Smooth muscle cell (in vitro differentiated cells): ENCODE data around the gene TMEM51. TPM values are rescaled to one million over a fixed set of nuclear protein-coding genes. Genes with fewer than 3 reads are reported as not detected.
A peak's percentile ranks its signal among the peaks of the same experiment; 100 is the strongest.

Experiments
- DNase-seq: peaks from one replicate; lab custom pipeline; 2025; ENCODE audit not compliant: unreplicated experiment; lab: John Stamatoyannopoulos, UW
- H2AFZ ChIP-seq: fragments of 200-600 bp; sonication (generic); 2 replicates; pipeline ENCODE4 v1.6.0; 2016; ENCODE audit warnings: antibody characterized with exemption, low read depth, mild to moderate bottlenecking
- H3F3A ChIP-seq: fragments of 200-600 bp; sonication (generic); 2 replicates; pipeline ENCODE4 v1.6.0; 2017; ENCODE audit warnings: antibody characterized with exemption, low read depth
- H3K27ac ChIP-seq: fragments of 200-600 bp; sonication (generic); 2 replicates; pipeline ENCODE4 v1.5.1; 2016; ENCODE audit warnings: low read depth, mild to moderate bottlenecking
- H3K27me3 ChIP-seq: fragments of 200-600 bp; sonication (generic); 2 replicates; pipeline ENCODE4 v1.6.1; 2016; ENCODE audit warnings: low read depth, mild to moderate bottlenecking
- H3K36me3 ChIP-seq: fragments of 200-600 bp; sonication (generic); 2 replicates; pipeline ENCODE4 v1.5.1; 2016; ENCODE audit warnings: low read depth
- H3K4me1 ChIP-seq: fragments of 200-600 bp; sonication (generic); 2 replicates; pipeline ENCODE4 v1.5.1; 2016; ENCODE audit warnings: low read depth
- H3K4me2 ChIP-seq: fragments of 200-600 bp; sonication (generic); 2 replicates; pipeline ENCODE4 v1.6.0; 2016; ENCODE audit warnings: mild to moderate bottlenecking
- H3K4me3 ChIP-seq: fragments of 200-600 bp; sonication (generic); 2 replicates; pipeline ENCODE4 v1.5.1; 2016; ENCODE audit warnings: mild to moderate bottlenecking
- H3K79me2 ChIP-seq: fragments of 200-600 bp; sonication (generic); 2 replicates; pipeline ENCODE4 v1.6.0; 2016; ENCODE audit warnings: low read depth, mild to moderate bottlenecking
- H3K9ac ChIP-seq: fragments of 200-600 bp; sonication (generic); 2 replicates; pipeline ENCODE4 v1.6.0; 2016; ENCODE audit warnings: low read depth
- H3K9me3 ChIP-seq: fragments of 200-600 bp; sonication (generic); replicated peaks from 2 replicates; pipeline ENCODE4 v1.5.1; 2016; ENCODE audit warnings: low read depth
- H4K20me1 ChIP-seq: fragments of 200-600 bp; sonication (generic); 2 replicates; pipeline ENCODE4 v1.6.0; 2016; ENCODE audit warnings: low read depth
- WGBS: methylation state at CpG from one replicate; pipeline ENCODE4 v1.1.7; 2016; ENCODE audit warnings: low lambda C conversion rate; 5-methylcytosine and 5-hydroxymethylcytosine counted together
- polyA plus RNA-seq: library from polyadenylated mRNA; unstranded; fragments of >200 nt; fragmentation: Nextera tagmentation; extraction: Ambion mirVana; gene quantifications from 2 replicates; pipeline ENCODE4 v1.2.1, GENCODE V29; 2016
- total RNA-seq: library from RNA; depleted of rRNA; stranded (reverse); fragments of >200 nt; gene quantifications from 2 replicates; pipeline ENCODE4 v1.2.3, GENCODE V29; 2014
- TF ChIP-seq, protein P1 (sequence below): fragments of 200-600 bp; sonication (generic); IDR thresholded peaks from 2 replicates; pipeline ENCODE4 v1.5.1; 2017; ENCODE audit warnings: borderline replicate concordance, mild to moderate bottlenecking, antibody characterized with exemption; ENCODE audit not compliant: insufficient read depth, poor library complexity, severe bottlenecking

TMEM51 gene
- total and polyA plus RNA-seq, 2 experiments from 2014 or later = 9.8 to 10.4 TPM

DNA sequence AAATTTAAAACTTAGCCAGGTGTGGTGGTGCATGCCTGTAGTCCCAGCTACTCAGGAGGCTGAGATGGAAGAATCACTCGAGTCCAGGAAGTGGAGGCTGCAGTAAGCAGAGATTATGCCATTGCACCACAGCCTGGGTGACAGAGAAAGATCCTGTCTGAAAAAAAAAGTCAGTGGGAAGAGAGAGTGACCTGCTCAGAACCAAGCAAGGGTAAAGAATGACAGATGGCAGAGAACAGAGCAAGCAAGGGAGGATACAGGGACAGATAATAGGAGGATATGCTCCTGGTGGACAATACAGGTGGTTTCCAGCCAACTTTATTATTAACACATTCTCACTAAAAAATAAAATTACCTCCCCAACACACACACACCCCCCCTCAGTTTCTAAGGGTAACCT is 4.6 kb upstream of the TMEM51 start:
- H3F3A ChIP-seq = peaks cover 16% of the 10 kb centered on the region
- H3K9ac ChIP-seq = no peak overlapping the region
- no peaks in the 10 kb centered on the region for H3K4me1 ChIP-seq
- no peak for DNase-seq
- H3K79me2 ChIP-seq = no peaks in the 10 kb centered on the region
- no peak overlapping the region for H3K4me2 ChIP-seq
- no peaks in the 10 kb centered on the region for H3K36me3 ChIP-seq
- no peak overlapping the region for H2AFZ ChIP-seq
- WGBS = 0% methylated on average over 1 of the region's 1 CpG
- H3K27ac ChIP-seq = no peak overlapping the region
- H3K27me3 ChIP-seq = no peaks in the 10 kb centered on the region
- H4K20me1 ChIP-seq = no peaks in the 10 kb centered on the region
- TF ChIP-seq, protein P1, sequence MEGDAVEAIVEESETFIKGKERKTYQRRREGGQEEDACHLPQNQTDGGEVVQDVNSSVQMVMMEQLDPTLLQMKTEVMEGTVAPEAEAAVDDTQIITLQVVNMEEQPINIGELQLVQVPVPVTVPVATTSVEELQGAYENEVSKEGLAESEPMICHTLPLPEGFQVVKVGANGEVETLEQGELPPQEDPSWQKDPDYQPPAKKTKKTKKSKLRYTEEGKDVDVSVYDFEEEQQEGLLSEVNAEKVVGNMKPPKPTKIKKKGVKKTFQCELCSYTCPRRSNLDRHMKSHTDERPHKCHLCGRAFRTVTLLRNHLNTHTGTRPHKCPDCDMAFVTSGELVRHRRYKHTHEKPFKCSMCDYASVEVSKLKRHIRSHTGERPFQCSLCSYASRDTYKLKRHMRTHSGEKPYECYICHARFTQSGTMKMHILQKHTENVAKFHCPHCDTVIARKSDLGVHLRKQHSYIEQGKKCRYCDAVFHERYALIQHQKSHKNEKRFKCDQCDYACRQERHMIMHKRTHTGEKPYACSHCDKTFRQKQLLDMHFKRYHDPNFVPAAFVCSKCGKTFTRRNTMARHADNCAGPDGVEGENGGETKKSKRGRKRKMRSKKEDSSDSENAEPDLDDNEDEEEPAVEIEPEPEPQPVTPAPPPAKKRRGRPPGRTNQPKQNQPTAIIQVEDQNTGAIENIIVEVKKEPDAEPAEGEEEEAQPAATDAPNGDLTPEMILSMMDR = no peak
- no peaks in the 10 kb centered on the region for H3K9me3 ChIP-seq
- H3K4me3 ChIP-seq = no peak overlapping the region

DNA sequence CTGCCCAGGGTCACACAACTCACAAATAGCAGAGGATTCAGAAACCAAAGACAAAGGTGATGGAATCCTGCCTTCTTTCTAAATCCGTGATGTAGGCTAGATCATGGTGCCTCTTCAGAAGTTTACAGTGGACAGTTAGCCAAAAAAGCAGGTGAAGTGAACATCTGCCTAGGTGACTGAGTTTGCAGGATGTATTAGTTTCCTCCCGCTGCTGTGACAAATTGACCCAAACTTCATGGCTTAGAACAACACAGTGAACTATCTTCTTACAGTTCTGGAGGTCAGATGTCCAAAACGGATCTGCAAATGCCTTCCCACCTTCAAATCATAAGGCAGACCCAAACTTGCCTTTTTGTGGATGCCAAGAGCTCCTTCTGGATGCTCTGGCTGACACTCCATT is 3.2 kb upstream of the TMEM51 start:
- Histone ChIP-seq H3K79me2 (no peaks in the 10 kb centered on the region), H3K27ac (no peak overlapping the region), H2AFZ (no peak overlapping the region), H3F3A (peaks cover 23% of the 10 kb centered on the region), H3K4me3 (no peak overlapping the region), H3K4me1 (no peaks in the 10 kb centered on the region), H4K20me1 (peaks cover 6% of the 10 kb centered on the region), H3K9me3 (no peaks in the 10 kb centered on the region), H3K9ac (no peak overlapping the region), H3K36me3 (no peaks in the 10 kb centered on the region), H3K4me2 (no peak overlapping the region), H3K27me3 (no peaks in the 10 kb centered on the region)
- DNase-seq = no peak
- 93% methylated on average over 3 of the region's 3 CpGs for WGBS
- TF ChIP-seq, protein P1 = no peak

DNA sequence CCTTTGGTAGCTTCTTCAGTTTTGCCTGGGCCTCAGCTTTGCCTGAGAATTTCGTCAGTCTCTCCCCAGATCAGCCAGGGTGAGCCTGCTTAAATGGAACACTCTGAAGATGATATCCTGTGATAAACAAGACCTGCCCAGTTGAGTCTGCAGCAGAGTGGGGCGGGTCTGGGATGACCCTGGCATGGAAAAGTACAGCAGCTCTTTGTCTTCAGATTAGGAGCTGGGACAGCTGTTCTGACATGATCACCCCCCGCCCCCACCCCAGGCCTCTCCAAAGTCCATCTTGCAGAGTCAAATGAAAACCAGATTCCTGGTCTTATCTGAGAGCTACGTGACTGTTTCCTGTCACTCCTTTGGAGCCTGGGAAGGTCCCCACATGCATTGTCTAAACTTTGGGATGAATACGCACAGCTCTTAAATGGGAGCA is 2.2 kb upstream of the TMEM51 start:
- Histone ChIP-seq H3K27ac (no peak overlapping the region), H3K9ac (no peak overlapping the region)

DNA sequence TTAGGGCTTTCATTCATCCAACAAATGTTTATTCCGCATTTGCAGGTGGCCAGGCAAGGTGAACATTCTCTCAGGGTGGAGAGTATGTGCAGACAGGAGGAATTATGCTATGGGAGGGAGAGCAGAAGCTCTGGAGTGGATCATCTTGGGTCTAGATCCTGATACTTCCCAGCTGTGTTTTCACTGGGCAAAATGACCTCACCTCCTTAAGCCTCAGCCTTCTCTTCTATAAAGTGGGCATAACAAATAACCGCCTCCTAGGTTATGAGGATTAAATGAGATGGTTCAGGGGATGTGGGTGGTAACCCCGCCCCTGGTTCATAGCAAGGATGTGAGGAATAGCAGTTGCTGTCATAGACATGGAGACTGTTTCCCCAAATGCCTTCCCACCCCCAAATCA is 1.7 kb upstream of the TMEM51 start:
- Histone ChIP-seq H3K9ac (no peak overlapping the region), H3K4me1 (no peaks in the 10 kb centered on the region), H3K27ac (no peak overlapping the region), H3K4me2 (peak overlapping the region; percentile 95), H3K36me3 (no peaks in the 10 kb centered on the region), H3K4me3 (peak overlapping the region; percentile 83), H3K9me3 (no peaks in the 10 kb centered on the region), H3F3A (peaks cover 24% of the 10 kb centered on the region), H2AFZ (no peak overlapping the region), H3K27me3 (no peaks in the 10 kb centered on the region), H3K79me2 (no peaks in the 10 kb centered on the region), H4K20me1 (peaks cover 8% of the 10 kb centered on the region)
- TF ChIP-seq, protein P1 = no peak
- DNase-seq = no peak
- WGBS = 37% methylated on average over 3 of the region's 3 CpGs

More for the DNA sequence above, 2.2 kb upstream of the TMEM51 start:
- no peak for DNase-seq
- TF ChIP-seq, protein P1 = no peak
- H3K4me2 ChIP-seq = no peak overlapping the region
- no peaks in the 10 kb centered on the region for H3K36me3 ChIP-seq
- 25% methylated on average over 5 of the region's 5 CpGs for WGBS
- H3K4me3 ChIP-seq = no peak overlapping the region
- no peaks in the 10 kb centered on the region for H3K4me1 ChIP-seq
- no peaks in the 10 kb centered on the region for H3K27me3 ChIP-seq
- H3F3A ChIP-seq = peaks cover 24% of the 10 kb centered on the region
- peaks cover 8% of the 10 kb centered on the region for H4K20me1 ChIP-seq
- no peak overlapping the region for H2AFZ ChIP-seq
- H3K9me3 ChIP-seq = no peaks in the 10 kb centered on the region
- H3K79me2 ChIP-seq = no peaks in the 10 kb centered on the region
